HG03565 (cell line): ENCODE data around the gene HOXB9.

Experiments used
- ATAC-seq: cut with Tn5 transposase; IDR thresholded peaks from one replicate; pipeline ENCODE4 v1.9.1; 2021; ENCODE audit warnings: mild to moderate bottlenecking, moderate library complexity; ENCODE audit not compliant: unreplicated experiment

Gene HOXB9

DNA sequence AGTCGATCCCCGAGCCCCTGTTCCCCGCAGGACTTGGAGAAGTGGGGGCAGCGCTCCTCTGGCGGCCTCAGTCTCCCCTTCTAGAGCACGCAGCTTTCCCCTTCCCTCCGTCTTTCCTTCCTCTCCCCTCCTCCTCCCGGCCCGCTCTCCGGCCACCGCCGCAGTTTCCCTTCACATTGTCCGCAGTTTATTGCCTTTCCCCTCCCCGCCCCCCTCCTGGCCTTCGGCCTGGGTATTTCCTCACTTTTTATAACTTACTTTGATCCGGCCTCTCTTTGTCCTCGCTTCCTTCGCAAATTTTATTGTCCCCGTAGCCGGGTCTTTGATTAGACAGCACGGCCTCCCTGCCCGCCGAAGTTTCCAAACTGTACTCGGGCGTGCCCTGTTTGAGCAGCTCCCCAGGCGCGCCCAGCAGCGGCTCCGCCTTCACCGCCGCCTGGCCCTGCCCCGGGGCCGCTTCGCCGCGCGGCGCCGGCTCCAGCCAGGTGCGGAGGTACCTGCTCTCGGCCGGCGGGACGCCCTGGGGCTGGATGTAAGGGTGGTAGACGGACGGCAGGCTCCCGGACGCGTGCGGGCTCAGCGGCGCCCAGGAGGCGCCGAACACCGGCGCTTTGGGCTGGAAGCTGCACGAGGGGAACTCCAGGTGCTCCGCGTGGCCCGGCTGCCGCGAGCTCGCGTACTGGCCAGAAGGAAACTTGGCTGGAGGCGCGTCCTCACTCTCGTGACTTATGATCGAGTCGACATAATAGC is 488 bp downstream of the HOXB9 start:
- no peak for ATAC-seq

DNA sequence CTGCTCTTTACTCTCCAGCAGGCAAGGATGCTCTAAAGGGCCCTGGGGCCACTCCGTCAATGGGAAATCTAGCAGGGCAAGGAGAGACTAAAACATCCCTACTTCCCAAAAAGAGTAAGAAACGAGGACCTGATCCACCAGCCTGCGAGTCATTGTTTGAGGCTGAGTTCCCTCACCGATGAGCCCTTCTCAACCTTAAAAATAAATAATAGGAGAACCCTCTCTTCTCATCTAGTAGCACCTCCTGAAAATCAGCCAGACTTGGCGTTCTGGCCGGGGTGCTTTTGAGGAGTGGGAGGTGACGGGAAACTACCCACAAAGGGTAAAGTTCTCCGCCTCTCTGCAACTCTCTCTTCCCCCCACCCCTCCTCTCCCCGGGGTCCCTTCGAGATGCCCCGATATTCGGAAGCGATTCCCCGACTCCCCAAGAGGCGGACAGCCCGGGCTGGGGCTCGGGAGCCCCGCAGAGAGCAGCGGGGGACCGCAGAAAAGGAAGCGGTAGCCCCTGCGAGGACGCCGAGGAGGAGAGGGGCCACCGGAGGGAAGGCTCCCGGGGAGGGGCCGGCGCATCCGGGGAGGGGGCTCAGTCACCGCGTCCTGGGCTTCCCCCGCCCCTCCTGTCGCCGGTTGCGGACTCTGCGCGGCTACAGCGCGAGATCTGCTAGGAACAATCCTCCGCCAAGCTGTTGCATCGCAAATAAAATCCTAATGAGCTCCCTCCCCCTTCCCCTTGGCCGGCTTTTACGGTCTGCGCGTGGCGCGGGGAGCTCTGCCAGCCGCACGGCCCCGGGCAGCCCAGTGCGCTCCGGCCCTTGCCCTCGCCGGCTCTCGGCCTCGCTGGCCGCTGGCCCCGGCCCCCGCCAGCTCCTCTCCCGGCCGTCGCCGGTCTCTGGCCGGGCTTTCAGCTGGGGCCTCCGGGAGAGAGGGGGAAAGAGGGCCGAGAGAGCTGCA is 1.3 kb downstream of the HOXB9 start:
- no peak for ATAC-seq

DNA sequence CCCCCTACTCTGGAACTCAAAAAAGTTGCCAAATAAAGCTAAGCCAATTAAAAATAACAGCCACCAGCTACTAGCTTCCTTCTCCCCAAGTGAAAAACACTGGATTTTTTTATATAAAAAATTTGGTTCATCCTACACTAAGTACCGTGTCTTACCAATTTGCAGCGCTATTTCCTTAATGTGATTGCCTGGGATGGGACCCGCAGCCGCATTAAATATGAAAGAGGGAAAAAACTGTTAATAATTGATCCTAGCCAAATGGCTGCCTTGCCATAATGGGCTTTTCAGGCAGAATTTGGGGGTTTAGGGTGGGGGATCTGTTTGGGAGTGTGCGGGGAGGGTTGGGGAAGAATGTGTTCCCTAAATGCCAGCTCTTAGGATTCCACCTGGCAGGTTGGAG is 2.0 kb downstream of the HOXB9 start:
- ATAC-seq = no peak

DNA sequence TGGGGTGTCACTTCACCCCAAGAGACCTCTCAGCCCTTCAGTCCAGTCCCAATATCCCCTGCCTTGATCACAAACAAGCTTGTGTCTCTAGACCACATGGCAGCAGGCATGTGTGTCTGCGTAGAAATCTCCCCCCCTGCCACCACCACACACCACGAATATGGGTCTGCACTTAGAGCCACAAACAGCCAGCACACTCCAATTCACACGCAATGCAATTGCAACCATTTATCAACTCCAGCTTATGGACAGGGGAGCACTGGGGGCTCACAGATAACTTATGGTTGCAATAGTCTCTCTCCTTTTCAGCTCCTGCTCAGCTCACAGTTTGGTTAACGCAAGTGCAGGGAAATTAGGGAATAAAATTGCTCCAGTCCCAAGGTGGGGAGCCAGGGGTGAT is 2.6 kb downstream of the HOXB9 start:
- no peak for ATAC-seq

DNA sequence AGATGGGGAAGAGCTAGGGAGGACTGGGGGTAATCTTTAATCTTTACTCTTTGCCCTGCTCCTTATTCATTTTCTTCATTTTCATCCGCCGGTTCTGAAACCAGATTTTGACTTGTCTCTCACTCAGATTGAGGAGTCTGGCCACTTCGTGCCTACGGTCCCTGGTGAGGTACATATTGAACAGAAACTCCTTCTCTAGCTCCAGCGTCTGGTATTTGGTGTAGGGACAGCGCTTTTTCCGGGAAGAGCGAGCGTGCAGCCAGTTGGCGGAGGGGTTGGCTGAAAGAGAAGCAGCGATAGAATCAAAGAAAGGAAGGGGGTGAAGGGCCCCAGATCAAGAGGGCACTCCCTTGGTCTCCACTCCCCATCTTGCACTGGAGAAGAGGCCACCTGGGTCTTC is 3.3 kb downstream of the HOXB9 start:
- no peak for ATAC-seq

DNA sequence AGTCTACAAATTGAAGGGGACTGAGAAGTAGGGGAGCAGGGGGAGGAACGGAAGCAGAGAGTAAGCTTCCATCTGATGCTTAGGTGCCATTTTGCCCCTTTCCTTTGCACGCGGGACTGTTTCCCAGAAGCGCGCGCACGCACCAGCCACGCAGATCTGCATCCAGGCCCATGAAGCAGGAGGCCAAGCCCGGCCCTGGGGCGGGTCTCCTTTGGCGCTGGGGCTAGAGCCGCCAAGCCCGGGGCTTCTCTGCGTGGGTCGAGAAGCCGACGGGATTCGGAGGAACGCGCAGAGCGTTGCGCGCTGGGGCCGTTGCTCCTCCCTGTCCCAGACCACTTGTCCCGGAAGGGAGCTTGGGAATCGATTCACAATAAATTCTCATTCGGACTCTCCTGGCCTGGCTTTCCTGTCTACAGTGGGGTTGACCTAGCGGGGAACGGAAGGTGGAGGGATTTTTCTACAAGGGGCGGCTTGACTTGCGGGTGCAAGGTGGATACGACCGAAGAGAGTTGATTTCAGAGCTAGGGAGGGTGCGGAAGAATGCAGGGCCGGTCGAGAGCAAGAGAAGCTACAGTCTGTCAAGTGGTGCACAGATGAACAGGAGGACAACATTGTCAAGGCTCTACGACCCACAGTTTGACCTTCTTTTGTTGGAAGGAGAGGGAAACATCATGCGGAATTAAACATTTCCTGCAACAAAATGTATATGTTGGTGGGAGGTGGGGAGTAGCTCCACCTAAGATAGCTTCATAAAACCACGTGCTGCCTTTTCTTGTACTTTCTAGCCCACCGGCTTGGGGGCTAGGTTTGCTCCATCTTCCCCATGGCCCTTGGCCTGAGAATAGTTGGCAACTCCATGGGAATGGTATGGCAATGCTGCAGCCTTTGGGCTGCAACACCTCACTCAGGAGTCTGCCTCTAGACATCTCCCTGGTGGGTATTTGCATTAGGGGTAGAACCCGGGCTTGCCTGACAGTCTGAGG is 4.5 kb downstream of the HOXB9 start:
- ATAC-seq = no peak

DNA sequence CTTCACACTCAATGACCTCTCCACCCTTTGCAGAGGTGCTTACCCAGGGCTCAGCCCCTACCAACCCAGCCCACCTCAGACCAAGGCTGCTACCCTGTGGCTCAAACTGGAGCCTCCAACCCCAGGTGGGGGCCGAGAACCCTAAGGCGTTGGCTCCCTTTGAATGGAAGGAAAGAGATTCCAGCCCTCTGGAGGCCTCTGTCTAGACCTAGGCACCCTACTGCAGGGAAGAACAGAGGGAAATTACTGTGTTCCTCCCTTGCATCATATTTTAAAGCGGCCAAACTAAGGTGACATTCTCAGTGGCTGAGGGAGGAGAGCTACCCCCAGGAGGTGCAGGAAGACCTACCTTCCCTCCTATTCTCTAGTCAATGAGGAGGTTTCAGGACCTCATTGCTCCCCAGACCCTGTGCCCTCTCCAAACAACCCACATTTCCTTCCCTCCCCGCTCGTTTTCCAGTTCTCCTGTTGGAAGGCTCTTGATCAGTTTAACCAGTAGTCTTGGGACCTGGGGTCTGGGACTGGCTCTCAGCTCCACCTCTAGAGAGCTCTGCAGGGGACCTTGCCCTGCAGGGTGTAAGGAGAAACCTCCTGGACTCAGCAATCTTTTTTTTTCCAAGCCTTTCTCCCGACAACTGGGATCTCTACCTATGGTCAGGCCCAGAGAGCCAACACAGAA is 5.6 kb downstream of the HOXB9 start:
- no peak for ATAC-seq

DNA sequence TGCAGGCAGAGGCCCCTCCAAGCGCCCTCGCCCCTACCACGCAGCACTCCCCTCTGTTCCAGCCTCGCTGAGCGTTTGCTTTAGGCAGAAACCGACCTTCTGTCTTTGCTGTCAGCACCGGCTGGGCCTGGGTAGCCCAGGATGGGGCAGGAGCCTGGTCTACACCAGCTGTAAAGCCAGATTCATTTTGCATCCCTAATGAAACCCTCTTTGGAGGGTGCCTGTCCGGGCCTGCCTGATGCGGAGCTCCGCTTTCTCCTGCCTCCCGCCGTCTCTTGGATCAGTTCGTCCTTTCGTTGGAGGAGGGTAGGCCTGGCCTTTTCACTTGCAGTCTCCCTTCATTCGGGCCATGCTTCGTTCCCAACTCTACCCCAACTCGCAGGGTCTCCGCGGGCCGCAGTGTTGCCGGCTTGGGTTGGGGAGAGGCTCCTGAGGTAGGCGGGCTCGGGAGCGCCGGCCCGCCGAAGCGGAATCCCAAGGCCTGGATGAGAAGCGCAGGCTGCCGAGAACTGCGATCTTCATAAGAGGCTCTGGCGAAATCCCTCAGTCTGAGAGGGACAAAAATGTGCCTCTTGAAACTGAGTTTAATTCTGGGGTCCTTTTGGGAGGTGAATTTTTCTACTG is 6.2 kb downstream of the HOXB9 start:
- no peak for ATAC-seq

DNA sequence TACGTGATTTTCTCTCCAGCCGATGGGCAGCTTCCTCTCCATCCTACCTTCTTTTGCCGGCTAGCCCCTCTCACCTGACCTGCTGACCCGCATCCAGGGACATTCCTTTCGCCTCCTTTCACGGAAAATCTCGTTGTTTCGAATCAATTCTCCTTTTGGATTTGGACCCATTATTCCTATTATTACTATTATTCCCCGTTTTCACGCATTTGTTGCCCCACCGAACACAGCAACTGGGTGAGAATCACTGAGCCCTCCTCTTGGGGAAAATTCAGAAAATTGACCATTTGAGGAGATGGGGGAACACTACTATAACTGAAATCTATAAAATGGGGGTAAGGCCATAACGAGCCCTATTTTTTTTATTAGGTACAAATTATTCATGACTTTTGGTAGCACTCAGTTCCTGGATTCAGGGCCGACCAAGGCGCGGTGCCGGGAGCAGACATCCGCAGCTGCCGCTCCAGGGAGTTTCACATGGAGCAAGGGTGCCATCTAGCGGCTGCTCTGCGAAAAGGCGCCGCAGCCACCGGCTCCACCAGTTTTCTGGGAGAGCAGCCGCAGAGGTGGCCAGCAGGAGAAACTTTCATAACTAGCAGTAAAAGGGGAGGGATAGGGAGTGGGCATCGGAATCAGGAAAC is 7.8 kb downstream of the HOXB9 start:
- no peak for ATAC-seq

DNA sequence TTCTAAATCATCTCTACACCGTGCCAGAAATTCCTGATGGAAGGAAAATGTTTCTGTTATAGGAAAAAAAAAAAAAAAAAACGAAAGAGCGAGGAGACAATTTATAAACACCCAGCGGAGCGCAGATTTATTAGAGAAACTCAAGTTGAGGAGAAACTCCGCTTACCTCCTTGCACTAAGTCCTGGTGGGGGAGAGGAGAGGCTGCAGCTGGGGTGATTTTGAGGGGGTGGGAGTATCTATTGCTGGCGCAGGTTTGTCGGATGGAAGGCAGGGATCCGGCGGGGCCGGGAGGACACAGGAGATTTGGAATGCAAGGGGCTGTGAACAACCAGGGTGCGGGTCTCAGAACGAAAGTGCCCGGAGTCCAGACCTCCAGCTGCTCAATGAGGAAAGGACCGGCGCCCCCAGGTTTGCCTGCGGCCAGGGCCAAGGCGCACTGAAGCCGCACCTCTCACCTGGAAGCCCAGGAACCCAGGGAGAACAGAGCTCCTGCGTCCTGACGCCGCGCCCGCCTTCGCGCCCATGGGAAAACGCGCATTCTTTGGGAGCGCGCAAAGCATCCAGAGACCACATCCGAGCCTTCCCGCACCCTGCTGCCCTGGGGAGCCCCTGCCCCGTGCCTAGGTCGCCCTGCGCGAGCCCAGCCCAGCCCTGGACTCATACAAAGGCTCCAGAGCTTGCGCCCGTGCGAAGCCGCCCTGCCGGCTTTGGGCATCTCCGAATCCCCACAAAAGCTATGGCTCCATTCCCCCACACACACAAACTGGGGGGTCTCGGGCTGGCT is 8.5 kb downstream of the HOXB9 start:
- no peak for ATAC-seq

DNA sequence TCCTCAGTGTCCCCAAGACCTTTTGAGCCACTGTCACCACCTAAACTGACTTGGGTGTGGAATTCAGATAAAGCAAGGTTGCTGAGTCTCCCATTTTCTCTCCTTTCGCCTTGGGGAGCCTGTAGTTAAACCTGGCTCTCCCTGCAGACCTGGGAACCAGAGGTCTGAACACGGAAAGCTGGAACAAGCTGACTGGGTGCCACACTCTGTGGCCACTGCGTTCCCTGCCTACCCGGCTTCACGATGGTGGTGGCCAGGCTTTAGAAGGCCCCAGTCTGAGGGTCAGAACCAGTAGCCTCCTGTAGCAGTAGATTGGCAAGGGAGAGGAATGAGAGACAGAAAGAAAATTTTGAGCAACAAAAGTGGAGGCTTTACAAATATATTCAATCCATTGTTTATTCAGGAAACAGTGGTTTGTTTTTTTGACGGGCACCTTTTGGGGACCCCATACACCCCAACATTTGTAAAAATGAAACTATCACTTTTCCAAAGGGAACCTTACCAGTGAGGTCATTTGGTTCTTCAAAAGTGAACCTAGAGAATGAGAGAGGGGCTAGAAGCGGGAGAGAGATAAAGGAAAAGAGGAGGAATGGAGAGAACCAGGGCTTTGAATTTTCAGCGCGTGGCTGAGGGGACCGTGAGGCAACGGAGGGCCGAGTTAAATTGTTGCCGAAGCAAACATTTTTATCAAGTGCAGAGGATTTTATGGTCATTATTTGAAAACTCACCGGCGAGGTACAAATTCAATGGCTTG is 9.3 kb downstream of the HOXB9 start:
- no peak for ATAC-seq

DNA sequence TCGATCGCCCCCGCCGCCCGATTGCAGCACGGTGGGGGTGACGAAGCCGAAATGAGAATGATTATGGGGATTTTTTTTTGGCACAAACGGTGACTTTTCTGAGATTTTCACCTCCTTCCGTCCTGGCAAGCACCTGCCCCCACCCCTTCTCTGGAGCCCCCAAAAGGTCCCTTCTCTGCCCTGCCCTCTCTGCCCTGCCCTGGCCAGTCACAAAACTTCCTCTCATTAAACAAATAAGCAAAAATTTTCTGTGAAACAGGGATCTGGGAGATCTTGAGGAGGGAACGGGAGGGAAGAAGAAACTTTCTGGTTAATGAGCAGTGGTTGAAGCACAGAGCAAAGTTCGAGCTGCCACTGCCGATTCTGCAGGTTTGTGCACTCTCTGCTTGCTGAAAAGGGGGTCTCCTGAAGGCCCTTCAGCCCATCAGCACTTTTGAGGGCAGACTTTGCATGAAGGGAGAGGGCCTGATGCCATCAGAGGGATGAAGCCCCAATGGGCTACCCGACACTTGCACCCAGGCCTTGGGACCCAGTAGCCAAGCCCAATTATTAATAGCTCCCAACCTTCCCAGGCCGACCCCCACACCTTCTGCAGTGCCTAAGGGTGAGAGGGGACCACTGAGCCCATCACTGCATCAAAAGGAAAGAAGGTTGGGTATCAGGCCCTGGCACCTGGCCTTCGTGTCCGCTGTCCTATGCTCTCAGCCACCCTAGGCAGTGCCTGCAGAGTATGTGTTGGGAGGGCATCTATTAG is 10.0 kb downstream of the HOXB9 start:
- no peak for ATAC-seq

DNA sequence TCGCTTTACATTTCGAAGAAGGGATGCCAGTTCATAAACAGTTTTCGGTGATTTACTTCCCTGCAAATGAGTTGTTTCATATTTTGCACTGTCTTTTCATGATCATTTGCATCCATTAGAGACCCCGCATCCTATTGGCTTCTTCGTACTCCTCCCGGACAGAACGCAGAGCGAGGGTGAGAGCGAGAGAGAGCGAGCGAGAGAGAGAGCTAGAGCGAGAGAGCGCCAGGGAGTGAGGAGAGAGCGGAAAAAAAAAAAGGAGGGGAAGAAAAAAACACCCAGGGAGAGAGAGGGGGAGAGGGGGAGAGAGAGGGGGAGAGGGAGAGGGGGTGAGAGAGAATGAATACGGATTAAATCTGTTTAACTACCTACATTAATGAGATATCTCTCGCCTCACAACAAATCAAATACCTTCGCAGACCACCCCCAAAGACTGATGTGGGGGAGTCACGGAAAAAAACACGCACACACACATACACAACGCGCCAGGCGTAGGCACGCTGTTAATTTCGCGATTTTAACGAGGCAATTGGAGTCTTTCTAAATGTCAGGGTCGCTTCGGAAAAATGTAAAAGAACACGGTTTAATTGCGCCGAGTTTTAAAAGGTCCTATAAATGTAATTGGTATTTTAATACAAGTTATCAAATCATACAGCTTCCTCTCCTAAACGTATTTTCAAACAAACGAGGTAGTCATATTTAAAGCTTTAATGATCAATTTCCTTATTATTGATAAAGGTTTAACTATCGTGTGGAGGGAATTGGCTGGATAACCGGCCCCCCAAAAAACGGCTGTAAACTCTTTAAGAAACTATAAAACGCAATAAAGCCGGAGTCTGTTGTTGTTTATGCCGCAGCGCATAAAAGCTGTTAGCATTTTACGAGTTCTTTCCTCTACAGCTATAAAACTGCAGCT is 10.9 kb downstream of the HOXB9 start, which contains the start of gene HOXB8:
HOXB8 (minus strand) TSS at position 246 of the 916 bp plus-strand sequence. CDS start 588 bp downstream, outside the sequence.
- no peak for ATAC-seq

DNA sequence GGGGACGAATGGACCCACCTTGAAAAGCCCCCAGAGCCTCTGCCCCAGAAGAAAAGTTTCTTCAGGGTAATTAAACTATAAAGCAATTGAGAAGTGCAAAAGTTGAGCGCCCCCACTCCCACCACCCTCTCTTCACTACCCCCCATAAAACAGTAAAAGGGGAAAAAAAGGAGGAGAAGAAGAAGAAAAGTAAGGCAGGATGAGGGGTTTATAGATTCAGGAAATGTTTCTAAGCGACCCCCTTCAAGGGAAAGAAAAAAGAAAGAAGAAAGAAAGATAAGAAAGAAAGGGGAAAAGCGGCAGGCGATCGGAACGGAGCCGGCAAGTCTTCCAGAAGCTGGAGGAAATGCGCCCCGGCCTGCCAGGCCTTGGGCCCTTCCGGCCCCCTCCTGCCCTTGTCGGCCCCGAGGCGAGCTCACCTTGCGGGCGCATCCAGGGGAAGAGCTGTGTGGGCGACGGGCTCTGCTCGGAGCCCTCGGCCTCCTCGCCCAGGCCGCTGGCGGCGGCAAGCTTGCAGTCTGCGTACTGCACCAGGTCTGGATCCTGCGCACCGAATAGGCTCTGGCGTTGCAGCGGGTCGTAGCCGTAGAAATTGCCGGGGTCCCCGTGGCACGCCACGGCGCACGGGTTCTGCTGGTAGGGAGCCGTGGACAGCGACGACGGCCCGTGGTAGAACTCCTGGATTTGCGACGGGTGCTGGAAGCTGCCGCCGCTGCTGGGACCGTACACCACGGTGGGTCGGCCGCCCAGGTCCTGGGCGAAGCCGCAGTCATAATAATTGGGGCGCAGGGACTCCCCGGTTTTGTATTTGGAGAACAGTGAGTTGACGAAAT is 12.1 kb downstream of the HOXB9 start:
- no peak for ATAC-seq
